HCT116 (cell line): Measurements from ENCODE around the gene ZNF316. TPM values are rescaled to one million over a fixed set of nuclear protein-coding genes. Genes with fewer than 3 reads are reported as not detected.

Experiments used
- ATAC-seq: fragments of 200-7000 bp; cut with Tn5 transposase; 2 replicates; pipeline ENCODE4 v1.9.1; 2020; ENCODE audit warnings: mild to moderate bottlenecking, moderate library complexity
- BruUV-seq: library from RNA; stranded (reverse); fragments of 400-500 nt; replicated peaks from 2 replicates; lab custom pipeline; 2021; lab: Mats Ljungman, UMichigan
- CTCF ChIA-PET: fragments of 300-600 bp; sonication (Branson Sonifier 250); formaldehyde crosslinking; loops from one replicate; lab custom pipeline; 2021; ENCODE audit warnings: antibody characterized with exemption; lab: Charles Lee
- POLR2A ChIA-PET: fragments of 300-600, 350-600 bp; sonication (Branson Sonifier 250); formaldehyde crosslinking; loops from one replicate; lab custom pipeline; 2021; ENCODE audit warnings: antibody characterized with exemption; lab: Charles Lee
- RAD21 ChIA-PET, 2 experiments: fragments of 300-600 bp; sonication (Branson Sonifier 250); formaldehyde crosslinking; loops; one replicate each; lab custom pipeline; 2023; ENCODE audit warnings: low total read pairs in 2 of 2; ENCODE audit not compliant: uncharacterized antibody in 2 of 2, unreplicated experiment in 2 of 2, low non-redundant PET in 1 of 2; lab: Charles Lee
- DNase-seq: peaks from one replicate; pipeline ENCODE4 v3.0.0-alpha.2; 2010; ENCODE audit warnings: low read depth, low spot score
- H2AFZ ChIP-seq: fragments of 200-600 bp; shearing (Covaris generic), sonication (generic); 2 replicates; pipeline ENCODE4 v1.6.1; 2017; ENCODE audit warnings: low read depth, mixed run types, mixed read lengths, antibody characterized with exemption, low read length; ENCODE audit not compliant: poor library complexity, severe bottlenecking
- H3K27ac ChIP-seq: 2 replicates; pipeline ENCODE4 v1.5.1; 2012; ENCODE audit warnings: low read depth, low read length
- H3K27me3 ChIP-seq: fragments of 200-600 bp; sonication (generic); 2 replicates; pipeline ENCODE4 v1.6.1; 2016; ENCODE audit warnings: mixed run types, low read length, mixed read lengths; ENCODE audit not compliant: insufficient read depth
- H3K36me3 ChIP-seq, 2 experiments: fragments of 200-500 bp in 1 of 2; fragments of 200-600 bp in 1 of 2; sonication (Bioruptor generic) in 1 of 2; sonication (generic) in 1 of 2; 2 replicates each; pipeline versions ENCODE4 v1.5.1 to v1.6.1; 2014 to 2016; ENCODE audit warnings: low read length in 2 of 2, inconsistent platforms in 1 of 2, mixed read lengths in 1 of 2, mixed run types in 1 of 2; ENCODE audit not compliant: insufficient read depth in 2 of 2, control insufficient read depth in 1 of 2
- H3K4me1 ChIP-seq, 2 experiments: fragments of 200-600 bp in 1 of 2; sonication (generic) in 1 of 2; 2 replicates each; pipeline versions ENCODE4 v1.5.1 to v1.6.1; 2012 to 2017; ENCODE audit warnings: low read length in 2 of 2, inconsistent platforms in 1 of 2, mild to moderate bottlenecking in 1 of 2, mixed read lengths in 1 of 2, mixed run types in 1 of 2, moderate library complexity in 1 of 2; ENCODE audit not compliant: insufficient read depth in 2 of 2, control insufficient read depth in 1 of 2
- H3K4me2 ChIP-seq: fragments of 200-600 bp; sonication (generic); 2 replicates; pipeline ENCODE4 v1.6.1; 2017; ENCODE audit warnings: mixed run types, low read length, mixed read lengths
- H3K4me3 ChIP-seq, 2 experiments: fragments of 200-600 bp in 1 of 2; sonication (generic) in 1 of 2; replicated peaks in 1 of 2; 2 replicates each; pipeline ENCODE4 v1.5.1; 2011 to 2016; ENCODE audit warnings: low read length in 2 of 2, control low read depth in 1 of 2, low read depth in 1 of 2, mild to moderate bottlenecking in 1 of 2, mixed read lengths in 1 of 2, mixed run types in 1 of 2
- H3K79me2 ChIP-seq: fragments of 200-600 bp; sonication (generic); 2 replicates; pipeline ENCODE4 v1.6.1; 2017; ENCODE audit warnings: mild to moderate bottlenecking, mixed run types, low read length, moderate library complexity, mixed read lengths; ENCODE audit not compliant: insufficient read depth
- H3K9ac ChIP-seq: fragments of 200-600 bp; sonication (generic); 2 replicates; pipeline ENCODE4 v1.6.1; 2016; ENCODE audit warnings: low read length, mixed read lengths
- H3K9me2 ChIP-seq: fragments of 200-600 bp; sonication (generic), shearing (Covaris generic); 2 replicates; pipeline ENCODE4 v1.6.1; 2017; ENCODE audit warnings: mixed run types, mild to moderate bottlenecking, moderate library complexity; ENCODE audit not compliant: insufficient read depth
- H3K9me3 ChIP-seq, 2 experiments: fragments of 200-500 bp in 1 of 2; fragments of 200-600 bp in 1 of 2; sonication (Bioruptor generic) in 1 of 2; sonication (generic) in 1 of 2; 2 replicates each; pipeline ENCODE4 v1.6.1; 2014 to 2017; ENCODE audit warnings: low read length in 2 of 2, mixed read lengths in 2 of 2, inconsistent platforms in 1 of 2, low read depth in 1 of 2, mild to moderate bottlenecking in 1 of 2, mixed run types in 1 of 2, moderate library complexity in 1 of 2; ENCODE audit not compliant: control insufficient read depth in 1 of 2, insufficient read depth in 1 of 2
- H4K20me1 ChIP-seq: fragments of 200-600 bp; sonication (generic), shearing (Covaris generic); 2 replicates; pipeline ENCODE4 v1.6.1; 2017; ENCODE audit warnings: mixed run types, mild to moderate bottlenecking, moderate library complexity; ENCODE audit not compliant: insufficient read depth
- CBX3 ChIP-seq: IDR thresholded peaks from 2 replicates; pipeline ENCODE4 v1.6.1; 2012; ENCODE audit warnings: low read depth
- EGR1 ChIP-seq: IDR thresholded peaks from 2 replicates; pipeline ENCODE4 v1.6.1; 2012; ENCODE audit warnings: low read depth
- EZH2 ChIP-seq: fragments of 200-600 bp; sonication (generic); IDR thresholded peaks from 2 replicates; pipeline ENCODE4 v1.6.1; 2017; ENCODE audit warnings: antibody characterized with exemption, mixed run types
- FOSL1 ChIP-seq: IDR thresholded peaks from 2 replicates; pipeline ENCODE4 v1.6.1; 2012; ENCODE audit warnings: low read depth
- POLR2A ChIP-seq: IDR thresholded peaks from 2 replicates; pipeline ENCODE4 v1.7.0; 2011; ENCODE audit warnings: borderline replicate concordance; ENCODE audit not compliant: insufficient read depth, insufficient read length; ENCODE audit errors: extremely low read depth
- RAD21 ChIP-seq: IDR thresholded peaks from 2 replicates; pipeline ENCODE4 v1.6.1; 2012; ENCODE audit warnings: low read depth, mild to moderate bottlenecking
- SIN3A ChIP-seq: IDR thresholded peaks from 2 replicates; pipeline ENCODE4 v1.6.1; 2012; ENCODE audit warnings: low read depth
- SRF ChIP-seq: IDR thresholded peaks from 2 replicates; pipeline ENCODE4 v1.6.1; 2012; ENCODE audit warnings: low read depth
- TCF7L2 ChIP-seq: IDR thresholded peaks from 2 replicates; pipeline ENCODE4 v1.7.0; 2011; ENCODE audit warnings: borderline replicate concordance, inconsistent platforms; ENCODE audit not compliant: insufficient read depth, insufficient read length; ENCODE audit errors: extremely low read depth
- YY1 ChIP-seq: IDR thresholded peaks from 2 replicates; pipeline ENCODE4 v1.6.1; 2011; ENCODE audit warnings: low read length, low read depth, moderate library complexity, mild to moderate bottlenecking; ENCODE audit not compliant: insufficient replicate concordance; ENCODE audit errors: extremely low read depth
- intact Hi-C: fragments of 100-400 bp; cut with micrococcal nuclease; formaldehyde crosslinking; loops from 2 replicates; pipeline ENCODE4 v1.10.0; 2022
- total RNA-seq: library from RNA; stranded (reverse); gene quantifications from one replicate; pipeline ENCODE4 v1.2.1, GENCODE V29; 2021; ENCODE audit not compliant: unreplicated experiment
- TF ChIP-seq, protein P1 (sequence below): IDR thresholded peaks from 2 replicates; pipeline ENCODE4 v1.6.1; 2012; ENCODE audit warnings: low read depth
- TF ChIP-seq, protein P2 (sequence below), 3 experiments: fragments of 200-600 bp in 1 of 3; sonication (generic) in 1 of 3; IDR thresholded peaks in 2 of 3; conservative IDR thresholded peaks in 1 of 3; 2 replicates each; pipeline ENCODE4 v1.5.1; 2012 to 2017; ENCODE audit warnings: low read depth in 2 of 3, low read length in 2 of 3, antibody characterized with exemption in 1 of 3, borderline replicate concordance in 1 of 3, control low read depth in 1 of 3, mild to moderate bottlenecking in 1 of 3, mixed read lengths in 1 of 3, mixed run types in 1 of 3, moderate library complexity in 1 of 3; ENCODE audit not compliant: insufficient read depth in 1 of 3
- TF ChIP-seq, protein P3 (sequence below): IDR thresholded peaks from 2 replicates; pipeline ENCODE4 v1.6.1; 2012

The ZNF316 gene
- total RNA-seq, 1 experiment from 2014 or later = 25.0 TPM

DNA sequence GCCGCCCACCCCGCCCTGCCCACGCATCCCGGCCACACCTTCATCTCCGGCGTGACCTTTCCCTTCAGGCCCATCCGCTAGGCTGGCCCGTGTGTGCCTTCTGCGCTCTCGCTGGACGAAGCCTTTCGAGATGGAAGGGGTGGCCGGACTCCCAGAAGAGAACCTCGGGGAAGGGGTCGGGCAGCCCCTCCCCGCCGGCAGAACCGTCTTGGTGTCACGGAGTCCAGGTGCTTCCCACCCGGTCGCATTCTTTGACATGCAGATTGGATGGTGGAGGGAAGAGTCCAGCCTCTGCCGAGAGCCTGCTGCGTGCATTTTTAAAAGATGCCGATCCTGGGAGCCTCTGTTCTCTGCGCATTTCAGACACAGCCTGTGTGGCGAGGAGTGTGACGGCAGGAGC is 29.0 kb upstream of the ZNF316 start:
- POLR2A ChIA-PET = no interaction called here
- no peak overlapping the region for H3K4me2 ChIP-seq
- ATAC-seq = no peak
- no peaks in the 10 kb centered on the region for H3K4me1 ChIP-seq
- H2AFZ ChIP-seq = no peak overlapping the region
- no peaks in the 10 kb centered on the region for H4K20me1 ChIP-seq
- H3K27ac ChIP-seq = no peak overlapping the region
- no peak for DNase-seq
- H3K4me3 ChIP-seq = no peak overlapping the region
- H3K36me3 ChIP-seq = 0 out of 4 replicates have a peak, but pooled peaks cover 2 to 5% of the 10 kb centered on the region in 2 experiments
- BruUV-seq = no TSS peak
- no peaks in the 10 kb centered on the region for H3K27me3 ChIP-seq
- no peaks in the 10 kb centered on the region for H3K9me2 ChIP-seq
- CTCF ChIA-PET = no interaction called here
- RAD21 ChIA-PET = no interaction called here
- no peak for TF ChIP-seq YY1
- intact Hi-C loops = no loop called here
- no peaks in the 10 kb centered on the region for H3K9me3 ChIP-seq
- H3K9ac ChIP-seq = no peak overlapping the region
- no peaks in the 10 kb centered on the region for H3K79me2 ChIP-seq

DNA sequence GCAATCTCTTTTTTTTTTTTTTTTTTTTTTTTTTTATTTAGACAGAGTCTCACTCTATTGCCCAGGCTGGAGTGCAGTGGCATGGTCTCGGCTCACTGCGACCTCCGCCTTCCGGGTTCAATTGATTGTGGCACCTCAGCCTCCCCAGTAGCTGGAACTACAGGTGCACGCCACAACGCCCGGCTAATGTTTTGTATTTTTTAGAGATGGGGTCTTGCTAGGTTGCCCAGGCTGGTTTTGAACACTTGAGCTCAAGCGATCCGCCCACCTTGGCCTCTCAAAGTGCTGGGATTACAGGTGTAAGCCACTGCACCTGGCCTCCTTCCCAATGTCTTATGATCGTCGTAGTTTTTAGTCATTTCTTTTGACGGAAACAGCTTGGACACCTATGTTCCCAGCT is 28.3 kb upstream of the ZNF316 start:
- POLR2A ChIA-PET = no interaction called here
- no peak for ATAC-seq
- CTCF ChIA-PET = no interaction called here

More for the DNA sequence above, 28.3 kb upstream of the ZNF316 start:
- no peaks in the 10 kb centered on the region for H3K79me2 ChIP-seq
- H4K20me1 ChIP-seq = no peaks in the 10 kb centered on the region
- no peaks in the 10 kb centered on the region for H3K27me3 ChIP-seq
- no peak overlapping the region for H3K4me3 ChIP-seq
- DNase-seq = no peak
- RAD21 ChIA-PET = no interaction called here
- H3K27ac ChIP-seq = no peak overlapping the region
- no peaks in the 10 kb centered on the region for H3K9me2 ChIP-seq
- H2AFZ ChIP-seq = no peak overlapping the region
- no peak overlapping the region for H3K9ac ChIP-seq
- no peaks in the 10 kb centered on the region for H3K4me1 ChIP-seq
- intact Hi-C loops = no loop called here
- H3K36me3 ChIP-seq = 0 out of 4 replicates have a peak, but pooled peaks cover under 1 to 5% of the 10 kb centered on the region in 2 experiments
- H3K9me3 ChIP-seq = no peaks in the 10 kb centered on the region
- TF ChIP-seq EZH2 (no peak), TCF7L2 (no peak), YY1 (no peak), EGR1 (no peak), CBX3 (no peak), SRF (no peak), SIN3A (no peak), RAD21 (no peak), POLR2A (no peak), FOSL1 (no peak)
- TF ChIP-seq, protein P1, sequence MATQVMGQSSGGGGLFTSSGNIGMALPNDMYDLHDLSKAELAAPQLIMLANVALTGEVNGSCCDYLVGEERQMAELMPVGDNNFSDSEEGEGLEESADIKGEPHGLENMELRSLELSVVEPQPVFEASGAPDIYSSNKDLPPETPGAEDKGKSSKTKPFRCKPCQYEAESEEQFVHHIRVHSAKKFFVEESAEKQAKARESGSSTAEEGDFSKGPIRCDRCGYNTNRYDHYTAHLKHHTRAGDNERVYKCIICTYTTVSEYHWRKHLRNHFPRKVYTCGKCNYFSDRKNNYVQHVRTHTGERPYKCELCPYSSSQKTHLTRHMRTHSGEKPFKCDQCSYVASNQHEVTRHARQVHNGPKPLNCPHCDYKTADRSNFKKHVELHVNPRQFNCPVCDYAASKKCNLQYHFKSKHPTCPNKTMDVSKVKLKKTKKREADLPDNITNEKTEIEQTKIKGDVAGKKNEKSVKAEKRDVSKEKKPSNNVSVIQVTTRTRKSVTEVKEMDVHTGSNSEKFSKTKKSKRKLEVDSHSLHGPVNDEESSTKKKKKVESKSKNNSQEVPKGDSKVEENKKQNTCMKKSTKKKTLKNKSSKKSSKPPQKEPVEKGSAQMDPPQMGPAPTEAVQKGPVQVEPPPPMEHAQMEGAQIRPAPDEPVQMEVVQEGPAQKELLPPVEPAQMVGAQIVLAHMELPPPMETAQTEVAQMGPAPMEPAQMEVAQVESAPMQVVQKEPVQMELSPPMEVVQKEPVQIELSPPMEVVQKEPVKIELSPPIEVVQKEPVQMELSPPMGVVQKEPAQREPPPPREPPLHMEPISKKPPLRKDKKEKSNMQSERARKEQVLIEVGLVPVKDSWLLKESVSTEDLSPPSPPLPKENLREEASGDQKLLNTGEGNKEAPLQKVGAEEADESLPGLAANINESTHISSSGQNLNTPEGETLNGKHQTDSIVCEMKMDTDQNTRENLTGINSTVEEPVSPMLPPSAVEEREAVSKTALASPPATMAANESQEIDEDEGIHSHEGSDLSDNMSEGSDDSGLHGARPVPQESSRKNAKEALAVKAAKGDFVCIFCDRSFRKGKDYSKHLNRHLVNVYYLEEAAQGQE = no peak
- TF ChIP-seq, protein P2, sequence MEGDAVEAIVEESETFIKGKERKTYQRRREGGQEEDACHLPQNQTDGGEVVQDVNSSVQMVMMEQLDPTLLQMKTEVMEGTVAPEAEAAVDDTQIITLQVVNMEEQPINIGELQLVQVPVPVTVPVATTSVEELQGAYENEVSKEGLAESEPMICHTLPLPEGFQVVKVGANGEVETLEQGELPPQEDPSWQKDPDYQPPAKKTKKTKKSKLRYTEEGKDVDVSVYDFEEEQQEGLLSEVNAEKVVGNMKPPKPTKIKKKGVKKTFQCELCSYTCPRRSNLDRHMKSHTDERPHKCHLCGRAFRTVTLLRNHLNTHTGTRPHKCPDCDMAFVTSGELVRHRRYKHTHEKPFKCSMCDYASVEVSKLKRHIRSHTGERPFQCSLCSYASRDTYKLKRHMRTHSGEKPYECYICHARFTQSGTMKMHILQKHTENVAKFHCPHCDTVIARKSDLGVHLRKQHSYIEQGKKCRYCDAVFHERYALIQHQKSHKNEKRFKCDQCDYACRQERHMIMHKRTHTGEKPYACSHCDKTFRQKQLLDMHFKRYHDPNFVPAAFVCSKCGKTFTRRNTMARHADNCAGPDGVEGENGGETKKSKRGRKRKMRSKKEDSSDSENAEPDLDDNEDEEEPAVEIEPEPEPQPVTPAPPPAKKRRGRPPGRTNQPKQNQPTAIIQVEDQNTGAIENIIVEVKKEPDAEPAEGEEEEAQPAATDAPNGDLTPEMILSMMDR (IDR thresholded peaks at IDR 0.05 in 2 of 3, conservative IDR thresholded peaks at IDR 0.05 in 1 of 3; ENCODE audit: borderline replicate concordance in 1 of 3, insufficient read depth in 1 of 3, low read depth in 2 of 3, low read length in 2 of 3) = no peak
- TF ChIP-seq, protein P3, sequence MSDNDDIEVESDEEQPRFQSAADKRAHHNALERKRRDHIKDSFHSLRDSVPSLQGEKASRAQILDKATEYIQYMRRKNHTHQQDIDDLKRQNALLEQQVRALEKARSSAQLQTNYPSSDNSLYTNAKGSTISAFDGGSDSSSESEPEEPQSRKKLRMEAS = no peak
- no TSS peak for BruUV-seq
- no peak overlapping the region for H3K4me2 ChIP-seq
